Measurements from ENCODE around the gene ZNF19.

The ZNF19 gene

GRCh38 chr16:71493213-71493612 is 4.1 kb upstream of the ZNF19 start:
- DNase-seq: no peak
- Histone ChIP-seq H3K36me3 (ENCODE audit: control insufficient read depth, insufficient read depth, low read length) (no peaks in the 10 kb centered on the region), H3K4me3 (ENCODE audit: insufficient read depth, low read depth, low read length, poor library complexity, severe bottlenecking) (no peak overlapping the region), H3K9me3 (ENCODE audit: control insufficient read depth, low read length) (no peaks in the 10 kb centered on the region), H3K27me3 (replicated peaks; ENCODE audit: control insufficient read depth, insufficient read depth, low read length, poor library complexity, severe bottlenecking) (no peaks in the 10 kb centered on the region), H3K27ac (ENCODE audit: insufficient read depth, low read length, poor library complexity, severe bottlenecking) (no peak overlapping the region), H3K4me1 (ENCODE audit: control insufficient read depth, insufficient read depth, low read length, poor library complexity, severe bottlenecking) (no peaks in the 10 kb centered on the region)

GRCh38 chr16:71492786-71493185 is 3.7 kb upstream of the ZNF19 start:
- Histone ChIP-seq H3K27ac (ENCODE audit: insufficient read depth, low read length, poor library complexity, severe bottlenecking) (no peak overlapping the region), H3K4me3 (ENCODE audit: insufficient read depth, low read depth, low read length, poor library complexity, severe bottlenecking) (no peak overlapping the region)

GRCh38 chr16:71491054-71491453 is 1.9 kb upstream of the ZNF19 start:
- Histone ChIP-seq H3K27me3 (replicated peaks; ENCODE audit: control insufficient read depth, insufficient read depth, low read length, poor library complexity, severe bottlenecking) (no peaks in the 10 kb centered on the region), H3K9me3 (ENCODE audit: control insufficient read depth, low read length) (no peaks in the 10 kb centered on the region), H3K4me3 (ENCODE audit: insufficient read depth, low read depth, low read length, poor library complexity, severe bottlenecking) (no peak overlapping the region), H3K36me3 (ENCODE audit: control insufficient read depth, insufficient read depth, low read length) (no peaks in the 10 kb centered on the region), H3K4me1 (ENCODE audit: control insufficient read depth, insufficient read depth, low read length, poor library complexity, severe bottlenecking) (no peaks in the 10 kb centered on the region), H3K27ac (ENCODE audit: insufficient read depth, low read length, poor library complexity, severe bottlenecking) (no peak overlapping the region)
- DNase-seq: no peak

More at GRCh38 chr16:71492786-71493185, 3.7 kb upstream of the ZNF19 start:
- no peak for DNase-seq
- Histone ChIP-seq H3K9me3 (ENCODE audit: control insufficient read depth, low read length) (no peaks in the 10 kb centered on the region), H3K4me1 (ENCODE audit: control insufficient read depth, insufficient read depth, low read length, poor library complexity, severe bottlenecking) (no peaks in the 10 kb centered on the region), H3K36me3 (ENCODE audit: control insufficient read depth, insufficient read depth, low read length) (no peaks in the 10 kb centered on the region), H3K27me3 (replicated peaks; ENCODE audit: control insufficient read depth, insufficient read depth, low read length, poor library complexity, severe bottlenecking) (no peaks in the 10 kb centered on the region)

DNA sequence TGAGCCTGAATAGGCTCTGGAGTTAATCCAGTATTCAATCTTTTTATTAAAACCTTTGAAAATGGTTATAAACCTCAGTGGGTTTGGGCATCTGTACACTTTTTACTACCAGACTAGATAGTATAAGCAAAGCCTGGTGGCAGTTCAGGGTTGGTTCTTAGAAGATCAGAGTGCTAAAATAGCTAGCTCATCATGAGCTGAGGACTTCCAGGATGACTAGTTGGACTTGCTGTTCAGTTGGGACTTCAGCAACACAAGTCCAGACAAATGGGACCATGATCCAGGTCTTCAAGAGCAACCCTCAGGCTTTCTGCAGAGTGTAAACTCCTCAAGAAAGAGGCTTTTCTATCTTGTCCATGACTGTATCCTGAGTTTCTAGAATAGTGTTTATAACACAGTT is 1.2 kb upstream of the ZNF19 start:
- H3K27me3 ChIP-seq (replicated peaks; ENCODE audit: control insufficient read depth, insufficient read depth, low read length, poor library complexity, severe bottlenecking): no peaks in the 10 kb centered on the region
- no peaks in the 10 kb centered on the region for H3K9me3 ChIP-seq (ENCODE audit: control insufficient read depth, low read length)
- no peak overlapping the region for H3K4me3 ChIP-seq (ENCODE audit: insufficient read depth, low read depth, low read length, poor library complexity, severe bottlenecking)
- no peak overlapping the region for H3K27ac ChIP-seq (ENCODE audit: insufficient read depth, low read length, poor library complexity, severe bottlenecking)
- H3K4me1 ChIP-seq (ENCODE audit: control insufficient read depth, insufficient read depth, low read length, poor library complexity, severe bottlenecking): no peaks in the 10 kb centered on the region
- no peak for DNase-seq
- H3K36me3 ChIP-seq (ENCODE audit: control insufficient read depth, insufficient read depth, low read length): no peaks in the 10 kb centered on the region

DNA sequence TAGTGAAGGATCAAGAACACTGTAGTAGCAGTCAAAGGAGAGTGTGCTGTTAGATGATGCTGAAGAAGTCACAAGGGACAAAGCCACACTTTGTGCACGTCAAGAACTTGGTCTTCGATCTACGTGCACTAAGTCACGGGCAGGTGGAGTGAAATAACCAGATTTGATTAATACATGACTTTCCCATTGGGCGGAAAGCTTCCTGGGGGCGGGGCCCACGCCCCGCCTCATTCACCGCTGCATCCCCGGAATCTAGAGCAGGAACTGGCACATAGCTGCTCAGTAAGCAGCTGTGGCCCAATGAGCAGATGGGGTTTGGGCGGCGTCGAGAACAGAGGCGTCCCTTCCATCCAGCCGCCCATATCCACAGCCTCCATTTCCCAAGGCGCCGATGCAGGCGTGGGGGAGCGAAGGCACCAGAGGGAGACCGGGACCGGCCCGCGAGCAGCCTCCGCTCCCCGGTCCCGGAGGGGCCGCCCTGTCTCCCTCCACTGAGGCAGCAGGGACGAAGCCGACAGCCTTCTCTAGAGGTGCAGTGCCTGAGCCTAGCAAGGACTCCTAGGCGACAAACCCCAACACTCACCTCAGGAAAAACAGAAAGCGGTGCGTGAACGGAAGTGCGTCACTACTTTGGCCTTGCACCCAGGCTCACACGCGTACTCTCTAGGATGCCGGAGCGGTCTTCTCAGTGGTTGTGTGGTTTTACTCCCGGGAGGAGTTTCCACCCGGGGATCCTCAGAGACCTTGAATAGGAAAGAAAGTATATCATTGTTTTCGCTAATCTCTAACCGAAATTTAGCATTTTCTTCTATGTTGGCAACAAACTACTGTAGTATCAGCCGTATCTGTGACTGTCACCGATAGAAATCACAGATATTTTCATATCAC is 4.9 kb downstream of the ZNF19 start:
- H3K4me1 ChIP-seq (ENCODE audit: control insufficient read depth, insufficient read depth, low read length, poor library complexity, severe bottlenecking): no peaks in the 10 kb centered on the region
- no peaks in the 10 kb centered on the region for H3K36me3 ChIP-seq (ENCODE audit: control insufficient read depth, insufficient read depth, low read length)
- DNase-seq: peak; percentile 61 to 77 (median 72)
- H3K27ac ChIP-seq (ENCODE audit: insufficient read depth, low read length, poor library complexity, severe bottlenecking): peak overlapping the region; percentile 89
- H3K4me3 ChIP-seq (ENCODE audit: insufficient read depth, low read depth, low read length, poor library complexity, severe bottlenecking): peak overlapping the region; percentile 59
- no peaks in the 10 kb centered on the region for H3K9me3 ChIP-seq (ENCODE audit: control insufficient read depth, low read length)
- H3K27me3 ChIP-seq (replicated peaks; ENCODE audit: control insufficient read depth, insufficient read depth, low read length, poor library complexity, severe bottlenecking): no peaks in the 10 kb centered on the region

- no peak for DNase-seq
- Histone ChIP-seq H3K27ac (ENCODE audit: insufficient read depth, low read length, poor library complexity, severe bottlenecking) (no peak overlapping the region), H3K27me3 (replicated peaks; ENCODE audit: control insufficient read depth, insufficient read depth, low read length, poor library complexity, severe bottlenecking) (no peaks in the 10 kb centered on the region), H3K36me3 (ENCODE audit: control insufficient read depth, insufficient read depth, low read length) (no peaks in the 10 kb centered on the region), H3K9me3 (ENCODE audit: control insufficient read depth, low read length) (no peaks in the 10 kb centered on the region), H3K4me3 (ENCODE audit: insufficient read depth, low read depth, low read length, poor library complexity, severe bottlenecking) (no peak overlapping the region), H3K4me1 (ENCODE audit: control insufficient read depth, insufficient read depth, low read length, poor library complexity, severe bottlenecking) (no peaks in the 10 kb centered on the region)
Measured at GRCh38 chr16:71482569-71482968, 6.6 kb downstream of the ZNF19 start.

- H3K4me3 ChIP-seq (ENCODE audit: insufficient read depth, low read depth, low read length, poor library complexity, severe bottlenecking): no peak overlapping the region
- H3K9me3 ChIP-seq (ENCODE audit: control insufficient read depth, low read length): no peaks in the 10 kb centered on the region
- no peak for DNase-seq
- H3K27ac ChIP-seq (ENCODE audit: insufficient read depth, low read length, poor library complexity, severe bottlenecking): no peak overlapping the region
- H3K27me3 ChIP-seq (replicated peaks; ENCODE audit: control insufficient read depth, insufficient read depth, low read length, poor library complexity, severe bottlenecking): no peaks in the 10 kb centered on the region
- H3K36me3 ChIP-seq (ENCODE audit: control insufficient read depth, insufficient read depth, low read length): peaks cover 3% of the 10 kb centered on the region
- no peaks in the 10 kb centered on the region for H3K4me1 ChIP-seq (ENCODE audit: control insufficient read depth, insufficient read depth, low read length, poor library complexity, severe bottlenecking)
Measured at GRCh38 chr16:71480956-71481355, 8.2 kb downstream of the ZNF19 start.

DNA sequence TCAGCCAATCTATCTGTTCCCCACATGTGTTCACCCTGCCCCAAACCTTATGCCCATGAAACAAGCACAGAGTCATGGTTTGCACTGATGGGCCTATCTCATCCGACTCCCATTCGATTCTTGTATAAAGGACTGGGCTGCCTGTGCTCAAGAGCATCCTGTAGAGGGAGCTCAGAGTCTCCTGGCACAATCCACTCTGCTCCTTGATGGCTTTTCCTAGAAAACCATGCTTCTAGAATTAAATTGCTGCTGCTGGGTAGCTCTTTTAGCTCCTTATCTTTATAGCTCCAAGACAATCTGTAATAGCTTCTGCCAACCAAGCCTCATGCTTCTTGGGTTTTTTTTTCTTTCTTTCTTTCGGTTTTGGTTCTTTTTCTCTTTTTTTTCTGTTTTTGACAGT is 9.7 kb downstream of the ZNF19 start:
- Histone ChIP-seq H3K4me3 (ENCODE audit: insufficient read depth, low read depth, low read length, poor library complexity, severe bottlenecking) (no peak overlapping the region), H3K27ac (ENCODE audit: insufficient read depth, low read length, poor library complexity, severe bottlenecking) (no peak overlapping the region), H3K36me3 (ENCODE audit: control insufficient read depth, insufficient read depth, low read length) (peaks cover 10% of the 10 kb centered on the region), H3K27me3 (replicated peaks; ENCODE audit: control insufficient read depth, insufficient read depth, low read length, poor library complexity, severe bottlenecking) (no peaks in the 10 kb centered on the region), H3K9me3 (ENCODE audit: control insufficient read depth, low read length) (no peaks in the 10 kb centered on the region), H3K4me1 (ENCODE audit: control insufficient read depth, insufficient read depth, low read length, poor library complexity, severe bottlenecking) (no peaks in the 10 kb centered on the region)
- no peak for DNase-seq

GRCh38 chr16:71476457-71477124 is 12.5 kb downstream of the ZNF19 start:
- Histone ChIP-seq H3K4me1 (ENCODE audit: control insufficient read depth, insufficient read depth, low read length, poor library complexity, severe bottlenecking) (no peaks in the 10 kb centered on the region), H3K27ac (ENCODE audit: insufficient read depth, low read length, poor library complexity, severe bottlenecking) (no peak overlapping the region), H3K36me3 (ENCODE audit: control insufficient read depth, insufficient read depth, low read length) (peaks cover 10% of the 10 kb centered on the region), H3K27me3 (replicated peaks; ENCODE audit: control insufficient read depth, insufficient read depth, low read length, poor library complexity, severe bottlenecking) (no peaks in the 10 kb centered on the region), H3K4me3 (ENCODE audit: insufficient read depth, low read depth, low read length, poor library complexity, severe bottlenecking) (no peak overlapping the region), H3K9me3 (ENCODE audit: control insufficient read depth, low read length) (no peaks in the 10 kb centered on the region)
- no peak for DNase-seq

DNA sequence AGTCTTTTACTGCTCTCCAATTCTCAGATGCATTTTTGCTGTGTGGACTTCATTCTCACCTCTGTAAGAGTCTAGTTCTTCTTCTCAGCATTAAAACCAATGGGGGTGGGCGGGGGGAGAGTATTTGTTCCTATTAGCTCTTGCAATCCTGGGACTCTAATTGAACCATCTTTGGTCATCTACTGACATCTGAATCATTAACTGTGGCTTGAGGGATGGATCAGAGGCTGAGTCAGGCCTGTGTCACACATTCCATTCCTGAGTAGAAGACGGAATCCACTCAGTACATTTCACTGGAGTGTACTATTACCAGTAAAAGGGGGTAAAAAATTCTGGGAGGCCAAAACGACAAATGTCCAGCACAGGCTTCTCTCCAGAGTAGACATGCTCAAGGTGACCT is 14.3 kb downstream of the ZNF19 start:
- Histone ChIP-seq H3K9me3 (ENCODE audit: control insufficient read depth, low read length) (no peaks in the 10 kb centered on the region), H3K4me3 (ENCODE audit: insufficient read depth, low read depth, low read length, poor library complexity, severe bottlenecking) (no peak overlapping the region), H3K27me3 (replicated peaks; ENCODE audit: control insufficient read depth, insufficient read depth, low read length, poor library complexity, severe bottlenecking) (no peaks in the 10 kb centered on the region), H3K36me3 (ENCODE audit: control insufficient read depth, insufficient read depth, low read length) (peaks cover 10% of the 10 kb centered on the region), H3K27ac (ENCODE audit: insufficient read depth, low read length, poor library complexity, severe bottlenecking) (no peak overlapping the region), H3K4me1 (ENCODE audit: control insufficient read depth, insufficient read depth, low read length, poor library complexity, severe bottlenecking) (no peaks in the 10 kb centered on the region)
- no peak for DNase-seq

Data from effector memory CD4-positive, alpha-beta T cell (primary cell).